WTC11 (cell line): ENCODE measurements around the gene POGZ. TPM values are rescaled to one million over a fixed set of nuclear protein-coding genes. Genes with fewer than 3 reads are reported as not detected.

Source experiments
- ATAC-seq: fragments of 200-7000 bp; cut with Tn5 transposase; 2 replicates; pipeline ENCODE4 v1.10.0; 2021; ENCODE audit warnings: mild to moderate bottlenecking, moderate library complexity
- CTCF ChIA-PET: fragments of 300-600 bp; sonication (Branson Sonifier 250); formaldehyde crosslinking; loops from one replicate; lab custom pipeline; 2021; ENCODE audit warnings: antibody characterized with exemption; lab: Charles Lee
- POLR2A ChIA-PET: fragments of 350-600 bp; sonication (Branson Sonifier 250); formaldehyde crosslinking; loops from one replicate; lab custom pipeline; 2021; ENCODE audit warnings: antibody characterized with exemption; lab: Charles Lee
- DNase-seq: peaks from one replicate; pipeline ENCODE4 v3.0.0; 2021; ENCODE audit warnings: low spot score
- H3K27ac Mint-ChIP-seq: 2 replicates; pipeline ENCODE4 v1.8.0; 2021; ENCODE audit warnings: mixed read lengths
- H3K27me3 Mint-ChIP-seq: 2 replicates; pipeline ENCODE4 v1.8.0; 2021; ENCODE audit warnings: low read depth, mild to moderate bottlenecking, moderate library complexity, mixed read lengths
- H3K36me3 Mint-ChIP-seq: 2 replicates; pipeline ENCODE4 v1.8.0; 2021; ENCODE audit warnings: mixed read lengths
- H3K4me1 Mint-ChIP-seq: 2 replicates; pipeline ENCODE4 v1.8.0; 2022; ENCODE audit warnings: mixed read lengths
- H3K4me3 Mint-ChIP-seq: 2 replicates; pipeline ENCODE4 v1.8.0; 2021; ENCODE audit warnings: mild to moderate bottlenecking, moderate library complexity, mixed read lengths
- H3K9me3 Mint-ChIP-seq: 2 replicates; pipeline ENCODE4 v1.8.0; 2021; ENCODE audit warnings: mixed read lengths
- AFF4 ChIP-seq: sonication (generic); formaldehyde crosslinking; IDR thresholded peaks from 2 replicates; pipeline ENCODE4 v1.8.1; 2023; ENCODE audit warnings: mild to moderate bottlenecking, missing genetic modification reagents, borderline replicate concordance
- E2F5 ChIP-seq: sonication (generic); formaldehyde crosslinking; IDR thresholded peaks from 2 replicates; pipeline ENCODE4 v1.8.1; 2022; ENCODE audit warnings: mild to moderate bottlenecking, moderate library complexity, missing genetic modification reagents
- ESRRA ChIP-seq: sonication (generic); formaldehyde crosslinking; IDR thresholded peaks from 2 replicates; pipeline ENCODE4 v1.8.1; 2022; ENCODE audit warnings: mild to moderate bottlenecking, missing genetic modification reagents, borderline replicate concordance
- FOXK1 ChIP-seq: sonication (generic); formaldehyde crosslinking; IDR thresholded peaks from 2 replicates; pipeline ENCODE4 v1.8.0; 2022; ENCODE audit warnings: mild to moderate bottlenecking, moderate library complexity, missing genetic modification reagents
- GABPB1 ChIP-seq: sonication (generic); formaldehyde crosslinking; IDR thresholded peaks from 2 replicates; pipeline ENCODE4 v1.8.1; 2023; ENCODE audit warnings: mild to moderate bottlenecking, missing genetic modification reagents
- GRHL2 ChIP-seq: fragments of 250-450 bp; sonication (Bioruptor Pico); IDR thresholded peaks from 2 replicates; pipeline ENCODE4 v1.8.0; 2022; ENCODE audit warnings: mild to moderate bottlenecking, moderate library complexity; ENCODE audit not compliant: insufficient replicate concordance, severe bottlenecking
- HMGXB4 ChIP-seq: sonication (generic); formaldehyde crosslinking; IDR thresholded peaks from 2 replicates; pipeline ENCODE4 v1.8.1; 2023; ENCODE audit warnings: mild to moderate bottlenecking, moderate library complexity, missing genetic modification reagents
- MYBL2 ChIP-seq: sonication (generic); formaldehyde crosslinking; IDR thresholded peaks from 2 replicates; pipeline ENCODE4 v1.8.1; 2023; ENCODE audit warnings: mild to moderate bottlenecking, moderate library complexity, missing genetic modification reagents
- NR1H2 ChIP-seq: sonication (generic); formaldehyde crosslinking; IDR thresholded peaks from 2 replicates; pipeline ENCODE4 v1.9.0; 2021; ENCODE audit warnings: mild to moderate bottlenecking, moderate library complexity, missing genetic modification reagents
- NR2C2 ChIP-seq: sonication (generic); formaldehyde crosslinking; IDR thresholded peaks from 2 replicates; pipeline ENCODE4 v1.8.0; 2022; ENCODE audit warnings: mild to moderate bottlenecking, missing genetic modification reagents
- NR3C1 ChIP-seq: sonication (generic); formaldehyde crosslinking; conservative IDR thresholded peaks from 2 replicates; pipeline ENCODE4 v1.8.1; 2023; ENCODE audit warnings: low read depth, mild to moderate bottlenecking, missing genetic modification reagents
- PRRX2 ChIP-seq: fragments of 250-450 bp; sonication (Bioruptor Pico); IDR thresholded peaks from 2 replicates; pipeline ENCODE4 v1.8.0; 2021; ENCODE audit warnings: mild to moderate bottlenecking
- SMAD3 ChIP-seq: sonication (generic); formaldehyde crosslinking; IDR thresholded peaks from 2 replicates; pipeline ENCODE4 v1.8.0; 2022; ENCODE audit warnings: missing genetic modification reagents, mild to moderate bottlenecking, borderline replicate concordance
- SP1 ChIP-seq: sonication (generic); formaldehyde crosslinking; conservative IDR thresholded peaks from 2 replicates; pipeline ENCODE4 v1.8.1; 2022; ENCODE audit warnings: missing genetic modification reagents
- TCF7 ChIP-seq: sonication (generic); formaldehyde crosslinking; IDR thresholded peaks from 2 replicates; pipeline ENCODE4 v1.8.0; 2022; ENCODE audit warnings: mild to moderate bottlenecking, low read depth, missing genetic modification reagents, moderate library complexity
- ZNF281 ChIP-seq: sonication (generic); formaldehyde crosslinking; IDR thresholded peaks from 2 replicates; pipeline ENCODE4 v1.8.0; 2023; ENCODE audit warnings: mild to moderate bottlenecking, missing genetic modification reagents
- ZNF423 ChIP-seq: fragments of 250-450 bp; sonication (Bioruptor Pico); IDR thresholded peaks from 2 replicates; pipeline ENCODE4 v2.1.2; 2022; ENCODE audit warnings: mild to moderate bottlenecking, moderate library complexity
- total RNA-seq: library from RNA; stranded (reverse); gene quantifications from 3 replicates; pipeline ENCODE4 v1.2.3, GENCODE V29; 2021
- TF ChIP-seq, protein P1 (sequence below): sonication (generic); formaldehyde crosslinking; IDR thresholded peaks from 2 replicates; pipeline ENCODE4 v1.8.1; 2022; ENCODE audit warnings: missing genetic modification reagents, borderline replicate concordance
- TF ChIP-seq, protein P2 (sequence below): sonication (generic); formaldehyde crosslinking; IDR thresholded peaks from 2 replicates; pipeline ENCODE4 v1.8.1; 2023; ENCODE audit warnings: mild to moderate bottlenecking, missing genetic modification reagents

The POGZ gene
- total RNA-seq, 1 experiment from 2014 or later, result 88.1 TPM

DNA sequence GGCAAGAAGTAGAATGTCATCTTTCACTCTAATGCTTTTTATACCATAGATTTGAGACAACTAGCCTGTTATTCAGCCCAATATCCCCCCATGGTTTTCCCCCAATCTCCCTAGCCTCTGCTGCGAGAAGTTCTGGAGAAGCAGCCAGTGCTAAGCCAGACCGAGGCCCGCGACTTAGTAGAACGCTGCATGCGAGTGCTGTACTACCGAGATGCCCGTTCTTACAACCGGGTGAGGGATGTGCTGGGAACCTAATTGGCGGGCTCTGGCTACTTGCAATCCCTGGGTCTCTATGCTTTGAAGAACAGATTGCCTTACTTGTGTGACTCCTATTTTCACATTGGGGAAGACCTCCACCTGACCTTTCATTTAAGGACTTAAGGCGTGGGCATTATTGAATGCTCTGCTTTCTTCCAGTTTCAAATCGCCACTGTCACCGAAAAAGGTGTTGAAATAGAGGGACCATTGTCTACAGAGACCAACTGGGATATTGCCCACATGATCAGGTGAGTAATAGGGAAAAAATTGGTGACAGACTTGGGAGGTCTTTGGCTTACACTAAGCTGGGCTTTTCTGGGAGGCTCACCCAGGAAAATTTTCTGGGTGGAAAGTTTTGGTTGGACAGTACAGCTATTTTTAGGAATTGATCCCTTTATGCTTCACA, 58.0 kb downstream of the POGZ start (continued):
- TF ChIP-seq AFF4 (CRISPR knock-in tag), result no peak
- TF ChIP-seq TCF7, result no peak
- no peak for TF ChIP-seq GRHL2 (CRISPR knock-in tag)
- TF ChIP-seq ZNF281 (CRISPR knock-in tag), result no peak
- no peak for TF ChIP-seq NR1H2 (CRISPR knock-in tag)

DNA sequence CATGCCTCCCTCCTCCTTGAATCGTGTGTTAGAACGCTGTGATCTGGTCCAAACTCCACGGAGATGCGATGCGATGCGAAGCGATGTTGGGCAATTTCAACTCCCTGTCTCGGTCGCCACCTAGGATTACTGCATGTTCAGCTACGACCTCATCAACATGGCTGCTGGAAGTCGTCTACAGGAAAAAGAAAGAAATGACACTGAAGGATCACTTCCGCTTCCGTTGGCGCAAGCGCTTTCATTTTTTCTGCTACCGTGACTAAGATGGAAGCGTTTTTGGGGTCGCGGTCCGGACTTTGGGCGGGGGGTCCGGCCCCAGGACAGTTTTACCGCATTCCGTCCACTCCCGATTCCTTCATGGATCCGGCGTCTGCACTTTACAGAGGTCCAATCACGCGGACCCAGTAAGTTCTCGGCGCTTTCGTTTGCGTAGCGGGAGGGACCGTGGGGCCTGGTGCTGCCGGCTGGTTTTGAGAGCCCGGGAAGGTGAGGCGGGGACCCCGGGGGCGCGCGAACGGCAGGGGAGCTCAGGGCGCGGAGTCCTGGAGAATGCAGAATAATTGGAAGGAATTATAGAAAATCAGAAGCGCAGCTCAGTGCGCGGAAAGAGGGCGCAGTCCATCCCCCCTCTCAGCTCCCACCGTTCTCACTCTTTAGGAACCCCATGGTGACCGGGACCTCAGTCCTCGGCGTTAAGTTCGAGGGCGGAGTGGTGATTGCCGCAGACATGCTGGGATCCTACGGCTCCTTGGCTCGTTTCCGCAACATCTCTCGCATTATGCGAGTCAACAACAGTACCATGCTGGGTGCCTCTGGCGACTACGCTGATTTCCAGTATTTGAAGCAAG, 59.7 kb downstream of the POGZ start, which contains the start of gene PSMB4:
Gene PSMB4 (plus strand): TSS at position 250 of the 848 bp plus-strand sequence. CDS start 15 bp downstream, at position 265.
- DNase-seq (peak; percentile 69), ATAC-seq (peak; percentile 86)
- peaks cover 2% of the 10 kb centered on the region; the same call in 1 of the 2 replicates for H3K9me3 Mint-ChIP-seq
- H3K27me3 Mint-ChIP-seq, result peaks cover 1% of the 10 kb centered on the region; the same call in 1 of the 2 replicates
- H3K4me3 Mint-ChIP-seq, result peak within 1 kb of the TSS; percentile 97
- CTCF ChIA-PET, result interaction anchor here (1.0 to 2.3 kb wide), 7 partner anchors 12 to 104 kb away, joined by 3 to 23 read pairs (median 4); partner anchors contain the start of gene SELENBP1
- peaks cover 30% of the 10 kb centered on the region for H3K36me3 Mint-ChIP-seq
- POLR2A ChIA-PET, result interaction anchor here (0.5 to 1.6 kb wide), 8 partner anchors 20 to 146 kb away, joined by 3 to 8 read pairs (median 4); partner anchors contain the start of genes PI4KB, SELENBP1 and ZNF687
- H3K4me1 Mint-ChIP-seq, result peaks cover 11% of the 10 kb centered on the region
- H3K27ac Mint-ChIP-seq, result peak within 1 kb of the TSS; percentile 100
- TF ChIP-seq ESRRA (CRISPR knock-in tag), result peak; percentile 29; the same call in 1 of the 2 replicates
- TF ChIP-seq ZNF423, result peak; percentile 28; the same call in 1 of the 2 replicates
- TF ChIP-seq SMAD3, result peak; percentile 59; the same call in 1 of the 2 replicates
- TF ChIP-seq PRRX2 (CRISPR knock-in tag), result no peak; the same call in 1 of the 2 replicates
- TF ChIP-seq NR3C1 (CRISPR knock-in tag), result no peak
- TF ChIP-seq HMGXB4 (CRISPR knock-in tag), result peak; percentile 35; the same call in 1 of the 2 replicates
- TF ChIP-seq E2F5 (CRISPR knock-in tag), result 0 out of 2 replicates have a peak, but pooled peaks have one; percentile 42
- 0 out of 2 replicates have a peak, but pooled peaks have one; percentile 34 for TF ChIP-seq NR2C2 (CRISPR knock-in tag)
- peak; percentile 31; the same call in 1 of the 2 replicates for TF ChIP-seq SP1 (CRISPR knock-in tag)
- TF ChIP-seq GABPB1 (CRISPR knock-in tag), result peak; percentile 63; the same call in 1 of the 2 replicates
- TF ChIP-seq, protein P1, sequence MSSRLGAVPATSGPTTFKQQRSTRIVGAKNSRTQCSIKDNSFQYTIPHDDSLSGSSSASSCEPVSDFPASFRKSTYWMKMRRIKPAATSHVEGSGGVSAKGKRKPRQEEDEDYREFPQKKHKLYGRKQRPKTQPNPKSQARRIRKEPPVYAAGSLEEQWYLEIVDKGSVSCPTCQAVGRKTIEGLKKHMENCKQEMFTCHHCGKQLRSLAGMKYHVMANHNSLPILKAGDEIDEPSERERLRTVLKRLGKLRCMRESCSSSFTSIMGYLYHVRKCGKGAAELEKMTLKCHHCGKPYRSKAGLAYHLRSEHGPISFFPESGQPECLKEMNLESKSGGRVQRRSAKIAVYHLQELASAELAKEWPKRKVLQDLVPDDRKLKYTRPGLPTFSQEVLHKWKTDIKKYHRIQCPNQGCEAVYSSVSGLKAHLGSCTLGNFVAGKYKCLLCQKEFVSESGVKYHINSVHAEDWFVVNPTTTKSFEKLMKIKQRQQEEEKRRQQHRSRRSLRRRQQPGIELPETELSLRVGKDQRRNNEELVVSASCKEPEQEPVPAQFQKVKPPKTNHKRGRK (CRISPR knock-in tag), result no peak
- TF ChIP-seq, protein P2, sequence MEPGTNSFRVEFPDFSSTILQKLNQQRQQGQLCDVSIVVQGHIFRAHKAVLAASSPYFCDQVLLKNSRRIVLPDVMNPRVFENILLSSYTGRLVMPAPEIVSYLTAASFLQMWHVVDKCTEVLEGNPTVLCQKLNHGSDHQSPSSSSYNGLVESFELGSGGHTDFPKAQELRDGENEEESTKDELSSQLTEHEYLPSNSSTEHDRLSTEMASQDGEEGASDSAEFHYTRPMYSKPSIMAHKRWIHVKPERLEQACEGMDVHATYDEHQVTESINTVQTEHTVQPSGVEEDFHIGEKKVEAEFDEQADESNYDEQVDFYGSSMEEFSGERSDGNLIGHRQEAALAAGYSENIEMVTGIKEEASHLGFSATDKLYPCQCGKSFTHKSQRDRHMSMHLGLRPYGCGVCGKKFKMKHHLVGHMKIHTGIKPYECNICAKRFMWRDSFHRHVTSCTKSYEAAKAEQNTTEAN (CRISPR knock-in tag), result no peak
- no peak; the same call in 1 of the 2 replicates for TF ChIP-seq MYBL2 (CRISPR knock-in tag)
- peak; percentile 36; the same call in 1 of the 2 replicates for TF ChIP-seq FOXK1
- no peak for TF ChIP-seq NR1H2 (CRISPR knock-in tag)
